ENCODE results near the gene CYP2U1. TPM values are rescaled to one million over a fixed set of nuclear protein-coding genes. Genes with fewer than 3 reads are reported as not detected.

The CYP2U1 gene
- total and polyA plus RNA-seq, 2 donors, result 25.3 to 60.2 TPM

DNA sequence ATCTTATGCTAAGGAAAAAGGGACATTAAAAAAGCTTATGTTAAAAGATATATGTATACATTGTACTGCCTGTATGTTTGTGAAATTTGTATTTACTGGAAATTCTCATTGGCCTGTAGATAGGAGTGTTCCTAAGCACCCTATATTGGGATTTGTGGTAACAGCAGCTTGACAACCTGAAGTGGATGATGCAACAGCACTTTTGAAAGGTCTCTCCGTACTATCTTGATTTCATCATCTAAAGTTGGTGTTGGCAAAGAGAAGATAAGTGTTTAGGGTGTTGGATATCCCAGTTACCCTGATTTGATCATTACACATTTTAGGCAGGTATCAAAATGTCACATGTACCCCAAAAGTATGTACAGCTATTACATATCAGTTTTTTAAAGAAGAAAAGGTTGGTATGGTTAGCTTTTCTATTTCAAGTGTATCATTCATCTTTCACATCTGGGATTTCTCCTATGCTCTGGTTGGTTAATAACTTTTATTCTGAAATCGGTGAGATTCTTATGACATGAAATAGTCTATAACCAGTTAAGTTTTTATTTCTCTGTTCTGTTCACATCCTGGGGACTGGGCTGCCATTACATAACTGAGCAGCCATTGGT is 68.7 kb downstream of the CYP2U1 start:
- no peaks in the 10 kb centered on the region for H3K27me3 ChIP-seq (ENCODE audit: control insufficient read depth in 2 of 2, insufficient read depth in 1 of 2, low read length in 1 of 2)
- peaks cover 40 to 45% of the 10 kb centered on the region in 2 donors for H3K4me1 ChIP-seq (ENCODE audit: control insufficient read depth in 2 of 2, insufficient read depth in 2 of 2, low read length in 2 of 2)
- no peak overlapping the region for H3K27ac ChIP-seq (ENCODE audit: low read depth in 1 of 2, low read length in 1 of 2)
- H3K36me3 ChIP-seq (ENCODE audit: control insufficient read depth in 2 of 2, insufficient read depth in 2 of 2, low read length in 1 of 2), result peaks cover 6 to 45% of the 10 kb centered on the region in 2 donors
- no peak overlapping the region for H3K4me3 ChIP-seq (ENCODE audit: low read length in 2 of 2)
- 94% methylated on average over 2 of the region's 2 CpGs for WGBS
- no peak for DNase-seq (ENCODE audit: low read depth in 6 of 9, low spot score in 9 of 9)
- H3K9me3 ChIP-seq (ENCODE audit: control insufficient read depth in 2 of 2, insufficient read depth in 1 of 2, low read length in 1 of 2), result no peaks in the 10 kb centered on the region

DNA sequence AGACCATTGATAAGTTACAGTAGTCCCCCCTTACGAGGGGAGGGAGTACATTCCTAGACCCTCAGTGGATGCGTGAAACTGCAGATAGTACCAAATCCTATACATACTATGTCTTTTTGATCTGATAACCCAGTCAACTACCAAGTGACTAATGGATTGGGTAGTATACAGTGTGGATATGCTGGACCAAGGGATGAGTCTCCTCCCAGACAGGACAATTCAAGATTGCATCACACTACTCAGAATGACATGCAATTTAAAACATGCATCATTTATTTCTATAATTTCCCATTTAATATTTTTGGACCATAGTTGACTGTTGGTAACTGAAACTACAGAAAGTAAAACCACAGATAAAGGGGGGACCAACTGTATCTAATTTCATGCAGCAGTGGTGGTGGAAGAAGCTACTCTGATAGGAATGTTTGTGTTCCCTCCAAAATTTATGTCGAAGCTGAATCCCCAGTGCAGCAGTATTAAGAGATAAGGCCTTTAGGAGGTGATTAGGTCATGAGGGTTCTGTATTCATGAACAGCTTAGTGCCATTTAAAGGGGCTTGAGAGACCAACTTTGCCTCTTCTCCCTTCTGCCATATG is 70.3 kb downstream of the CYP2U1 start:
- Histone ChIP-seq H3K4me3 (ENCODE audit: low read length in 2 of 2) (no peak overlapping the region), H3K27ac (ENCODE audit: low read depth in 1 of 2, low read length in 1 of 2) (no peak overlapping the region), H3K36me3 (ENCODE audit: control insufficient read depth in 2 of 2, insufficient read depth in 2 of 2, low read length in 1 of 2) (peaks cover 6 to 37% of the 10 kb centered on the region in 2 donors), H3K4me1 (ENCODE audit: control insufficient read depth in 2 of 2, insufficient read depth in 2 of 2, low read length in 2 of 2) (peaks cover 48 to 49% of the 10 kb centered on the region in 2 donors), H3K9me3 (ENCODE audit: control insufficient read depth in 2 of 2, insufficient read depth in 1 of 2, low read length in 1 of 2) (no peaks in the 10 kb centered on the region), H3K27me3 (ENCODE audit: control insufficient read depth in 2 of 2, insufficient read depth in 1 of 2, low read length in 1 of 2) (no peaks in the 10 kb centered on the region)
- 94% methylated on average over 3 of the region's 3 CpGs for WGBS
- DNase-seq (ENCODE audit: low read depth in 6 of 9, low spot score in 9 of 9), result no peak

Other genes starting within 250 kb of the CYP2U1 start
- 39.0 TPM for gene PAPSS1, start 211.3 kb upstream of the CYP2U1 start, total RNA-seq
- 35.2 TPM for gene PAPSS1, start 211.3 kb upstream of the CYP2U1 start, polyA plus RNA-seq
- gene SGMS2, start 106.6 kb upstream of the CYP2U1 start, total RNA-seq, result 1.0 TPM
- 1.2 TPM for gene SGMS2, start 106.6 kb upstream of the CYP2U1 start, polyA plus RNA-seq
- 25.7 TPM for gene HADH, start 58.3 kb downstream of the CYP2U1 start, total RNA-seq
- 41.2 TPM for gene HADH, start 58.3 kb downstream of the CYP2U1 start, polyA plus RNA-seq
- gene LEF1, start 237.4 kb downstream of the CYP2U1 start, total RNA-seq, result 655 TPM
- 536 TPM for gene LEF1, start 237.4 kb downstream of the CYP2U1 start, polyA plus RNA-seq